ENCODE data around the gene ULK2. TPM values are rescaled to one million over a fixed set of nuclear protein-coding genes. Genes with fewer than 3 reads are reported as not detected.

The ULK2 gene
- total RNA-seq, 1 donor from 2014 or later = 29.8 TPM

GRCh38 chr17:19729900-19730299 is 137.8 kb downstream of the ULK2 start:
- Mint-ChIP-seq H3K36me3 (ENCODE audit: low read depth) (no peaks in the 10 kb centered on the region), H3K27me3 (ENCODE audit: low read depth) (peaks cover 3% of the 10 kb centered on the region), H3K4me3 (ENCODE audit: unreplicated experiment) (no peak overlapping the region), H3K9me3 (ENCODE audit: low read depth) (no peaks in the 10 kb centered on the region), H3K4me1 (ENCODE audit: low read depth) (peaks cover 21% of the 10 kb centered on the region), H3K27ac (ENCODE audit: unreplicated experiment) (no peak overlapping the region)
- TF ChIP-seq CTCF (IDR thresholded peaks at IDR 0.05) = no peak
- DNase-seq (ENCODE audit: low spot score) = no peak

- no peaks in the 10 kb centered on the region for H3K36me3 Mint-ChIP-seq (ENCODE audit: low read depth)
- peak overlapping the region; percentile 68 for H3K27ac Mint-ChIP-seq (ENCODE audit: unreplicated experiment)
- H3K9me3 Mint-ChIP-seq (ENCODE audit: low read depth) = no peaks in the 10 kb centered on the region
- H3K27me3 Mint-ChIP-seq (ENCODE audit: low read depth) = peaks cover 3% of the 10 kb centered on the region
- no peak for TF ChIP-seq CTCF (IDR thresholded peaks at IDR 0.05)
- no peak for DNase-seq (ENCODE audit: low spot score)
- H3K4me1 Mint-ChIP-seq (ENCODE audit: low read depth) = peaks cover 25% of the 10 kb centered on the region
- H3K4me3 Mint-ChIP-seq (ENCODE audit: unreplicated experiment) = no peak overlapping the region
Observed at GRCh38 chr17:19728084-19728495, 139.6 kb downstream of the ULK2 start.

- H3K9me3 Mint-ChIP-seq (ENCODE audit: low read depth) = no peaks in the 10 kb centered on the region
- TF ChIP-seq CTCF (IDR thresholded peaks at IDR 0.05) = no peak
- H3K36me3 Mint-ChIP-seq (ENCODE audit: low read depth) = no peaks in the 10 kb centered on the region
- H3K4me1 Mint-ChIP-seq (ENCODE audit: low read depth) = peaks cover 25% of the 10 kb centered on the region
- H3K4me3 Mint-ChIP-seq (ENCODE audit: unreplicated experiment) = no peak overlapping the region
- peak overlapping the region; percentile 80 for H3K27ac Mint-ChIP-seq (ENCODE audit: unreplicated experiment)
- H3K27me3 Mint-ChIP-seq (ENCODE audit: low read depth) = peaks cover 3% of the 10 kb centered on the region
- DNase-seq (ENCODE audit: low spot score) = no peak
Observed at GRCh38 chr17:19727501-19728078, 140.1 kb downstream of the ULK2 start.

- Mint-ChIP-seq H3K27me3 (ENCODE audit: low read depth) (peaks cover 2% of the 10 kb centered on the region), H3K4me1 (ENCODE audit: low read depth) (peaks cover 25% of the 10 kb centered on the region), H3K27ac (ENCODE audit: unreplicated experiment) (peak overlapping the region; percentile 80), H3K4me3 (ENCODE audit: unreplicated experiment) (no peak overlapping the region), H3K36me3 (ENCODE audit: low read depth) (no peaks in the 10 kb centered on the region), H3K9me3 (ENCODE audit: low read depth) (no peaks in the 10 kb centered on the region)
- no peak for DNase-seq (ENCODE audit: low spot score)
- no peak for TF ChIP-seq CTCF (IDR thresholded peaks at IDR 0.05)
Observed at GRCh38 chr17:19726631-19727376, 140.9 kb downstream of the ULK2 start.

GRCh38 chr17:19725486-19725885 is 142.2 kb downstream of the ULK2 start:
- no peak for DNase-seq (ENCODE audit: low spot score)
- no peaks in the 10 kb centered on the region for H3K36me3 Mint-ChIP-seq (ENCODE audit: low read depth)
- no peak for TF ChIP-seq CTCF (IDR thresholded peaks at IDR 0.05)
- H3K27me3 Mint-ChIP-seq (ENCODE audit: low read depth) = no peaks in the 10 kb centered on the region
- H3K27ac Mint-ChIP-seq (ENCODE audit: unreplicated experiment) = no peak overlapping the region
- no peak overlapping the region for H3K4me3 Mint-ChIP-seq (ENCODE audit: unreplicated experiment)
- no peaks in the 10 kb centered on the region for H3K9me3 Mint-ChIP-seq (ENCODE audit: low read depth)
- peaks cover 25% of the 10 kb centered on the region for H3K4me1 Mint-ChIP-seq (ENCODE audit: low read depth)
